ENCODE results near the gene CSTF1.

CSTF1 gene

GRCh38 chr20:56428881-56429280 is 36.4 kb downstream of the CSTF1 start:
- H3K4me3 ChIP-seq (ENCODE audit: low read depth, low read length): no peak overlapping the region
- CTCF ChIA-PET: interaction anchor here (1.1 to 1.8 kb wide), 3 partner anchors 11 to 28 kb away, joined by 3 to 5 read pairs (median 3); no protein-coding TSS in a partner anchor
- no peak for TF ChIP-seq CTCF (IDR thresholded peaks at IDR 0.05; ENCODE audit: insufficient read depth, low read length, missing control alignments)
- POLR2A ChIA-PET: interaction anchor here (1.2 to 3.3 kb wide), 3 partner anchors 11 to 17 kb away, joined by 4 to 11 read pairs (median 6); partner anchors contain the start of gene CASS4
- no peak for DNase-seq (ENCODE audit: low read depth, low spot score)

- ChIA-PET CTCF (interaction anchor here (1.5 to 1.8 kb wide), 2 partner anchors 10 to 12 kb away, joined by 3 to 5 read pairs; no protein-coding TSS in a partner anchor), POLR2A (interaction anchor here (1.8 to 3.3 kb wide), 2 partner anchors 11 to 18 kb away, joined by 6 to 11 read pairs; partner anchors contain the start of gene CASS4)
- H3K4me3 ChIP-seq (ENCODE audit: low read depth, low read length): no peak overlapping the region
- no peak for DNase-seq (ENCODE audit: low read depth, low spot score)
- no peak for TF ChIP-seq CTCF (IDR thresholded peaks at IDR 0.05; ENCODE audit: insufficient read depth, low read length, missing control alignments)
These were observed 37.1 kb downstream of the CSTF1 start for GRCh38 chr20:56429502-56429901.

- CTCF ChIA-PET: no interaction called here
- TF ChIP-seq CTCF (IDR thresholded peaks at IDR 0.05; ENCODE audit: insufficient read depth, low read length, missing control alignments): no peak
- H3K4me3 ChIP-seq (ENCODE audit: low read depth, low read length): no peak overlapping the region
- DNase-seq (ENCODE audit: low read depth, low spot score): no peak
- POLR2A ChIA-PET: interaction anchor here (0.8 to 3.3 kb wide), 3 partner anchors 10 to 18 kb away, joined by 4 to 11 read pairs (median 6); partner anchors contain the start of gene CASS4
These were observed 37.5 kb downstream of the CSTF1 start for GRCh38 chr20:56429941-56430340.

- CTCF ChIA-PET: no interaction called here
- no peak overlapping the region for H3K4me3 ChIP-seq (ENCODE audit: low read depth, low read length)
- no peak for DNase-seq (ENCODE audit: low read depth, low spot score)
- no peak for TF ChIP-seq CTCF (IDR thresholded peaks at IDR 0.05; ENCODE audit: insufficient read depth, low read length, missing control alignments)
- POLR2A ChIA-PET: interaction anchor here (0.8 to 3.3 kb wide), 2 partner anchors 9 to 12 kb away, joined by 4 to 11 read pairs; no protein-coding TSS in a partner anchor
These were observed 38.0 kb downstream of the CSTF1 start for GRCh38 chr20:56430461-56430860.

GRCh38 chr20:56430957-56431356 is 38.5 kb downstream of the CSTF1 start:
- no peak for TF ChIP-seq CTCF (IDR thresholded peaks at IDR 0.05; ENCODE audit: insufficient read depth, low read length, missing control alignments)
- POLR2A ChIA-PET: interaction anchor here (0.8 to 3.3 kb wide), 2 partner anchors 9 to 13 kb away, joined by 4 to 11 read pairs; no protein-coding TSS in a partner anchor

GRCh38 chr20:56431471-56431870 is 39.0 kb downstream of the CSTF1 start:
- CTCF ChIA-PET: no interaction called here
- DNase-seq (ENCODE audit: low read depth, low spot score): no peak
- POLR2A ChIA-PET: no interaction called here
- no peak overlapping the region for H3K4me3 ChIP-seq (ENCODE audit: low read depth, low read length)
- TF ChIP-seq CTCF (IDR thresholded peaks at IDR 0.05; ENCODE audit: insufficient read depth, low read length, missing control alignments): no peak

More at GRCh38 chr20:56430957-56431356, 38.5 kb downstream of the CSTF1 start:
- CTCF ChIA-PET: no interaction called here
- H3K4me3 ChIP-seq (ENCODE audit: low read depth, low read length): no peak overlapping the region
- no peak for DNase-seq (ENCODE audit: low read depth, low spot score)
